ENCODE data around the gene HOMER2.

HOMER2 gene

DNA sequence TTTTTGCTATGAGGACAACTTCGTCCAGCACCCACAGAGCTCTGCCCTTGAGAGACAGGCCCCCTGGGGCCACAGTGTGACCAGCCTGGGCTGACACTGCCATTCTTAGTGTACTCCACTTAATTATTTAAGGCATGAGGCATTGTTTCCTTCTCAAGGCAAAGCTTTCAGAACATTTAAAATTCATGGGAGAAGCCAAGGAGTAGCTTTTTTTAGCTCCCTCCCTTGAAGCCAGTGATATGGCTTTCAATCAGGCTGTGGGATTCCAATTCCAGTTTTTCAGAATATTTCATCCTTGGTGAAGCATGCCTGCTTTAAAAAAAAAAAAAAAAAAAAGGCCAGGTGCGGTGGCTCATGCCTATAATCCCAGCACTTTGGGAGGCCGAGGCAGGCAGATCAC, 21.3 kb downstream of the HOMER2 start:
- H3K4me1 Mint-ChIP-seq: peaks cover 10% of the 10 kb centered on the region
- DNase-seq (ENCODE audit: low spot score in 2 of 2): no peak
- no peak overlapping the region for H3K4me3 Mint-ChIP-seq
- H3K27ac Mint-ChIP-seq: no peak overlapping the region
- H3K9me3 Mint-ChIP-seq: no peaks in the 10 kb centered on the region
- H3K27me3 Mint-ChIP-seq: peaks cover 9% of the 10 kb centered on the region
- ATAC-seq (ENCODE audit: low read depth): no peak
- H3K36me3 Mint-ChIP-seq: no peaks in the 10 kb centered on the region

GRCh38 chr15:82930461-82930860, 22.1 kb downstream of the HOMER2 start:
- ATAC-seq (ENCODE audit: low read depth): no peak
- DNase-seq (ENCODE audit: low spot score in 2 of 2): no peak
- H3K36me3 Mint-ChIP-seq: no peaks in the 10 kb centered on the region
- no peak overlapping the region for H3K27ac Mint-ChIP-seq
- no peaks in the 10 kb centered on the region for H3K9me3 Mint-ChIP-seq
- no peak overlapping the region for H3K4me3 Mint-ChIP-seq
- H3K27me3 Mint-ChIP-seq: peaks cover 8% of the 10 kb centered on the region
- H3K4me1 Mint-ChIP-seq: peaks cover 10% of the 10 kb centered on the region

DNA sequence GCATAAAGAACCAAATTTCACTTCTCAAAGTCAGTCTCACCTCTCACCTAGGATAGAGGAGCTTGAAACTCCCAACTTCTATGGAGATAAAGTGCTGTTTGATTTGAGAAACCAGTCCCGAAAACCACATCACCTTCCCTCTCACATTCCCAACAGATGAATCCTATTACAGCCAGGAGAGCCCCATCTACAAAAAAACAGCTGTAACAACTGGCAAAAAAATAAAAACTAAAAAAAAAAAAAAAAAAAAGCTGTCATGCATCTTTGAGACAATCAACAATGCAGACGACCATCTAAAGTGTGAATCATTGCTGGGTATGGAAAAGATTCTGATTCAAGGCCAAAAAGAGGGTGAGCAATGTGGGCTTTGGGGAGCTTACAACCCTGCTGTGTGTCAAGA, 23.8 kb downstream of the HOMER2 start:
- no peak for ATAC-seq (ENCODE audit: low read depth)
- no peak overlapping the region for H3K4me3 Mint-ChIP-seq

DNA sequence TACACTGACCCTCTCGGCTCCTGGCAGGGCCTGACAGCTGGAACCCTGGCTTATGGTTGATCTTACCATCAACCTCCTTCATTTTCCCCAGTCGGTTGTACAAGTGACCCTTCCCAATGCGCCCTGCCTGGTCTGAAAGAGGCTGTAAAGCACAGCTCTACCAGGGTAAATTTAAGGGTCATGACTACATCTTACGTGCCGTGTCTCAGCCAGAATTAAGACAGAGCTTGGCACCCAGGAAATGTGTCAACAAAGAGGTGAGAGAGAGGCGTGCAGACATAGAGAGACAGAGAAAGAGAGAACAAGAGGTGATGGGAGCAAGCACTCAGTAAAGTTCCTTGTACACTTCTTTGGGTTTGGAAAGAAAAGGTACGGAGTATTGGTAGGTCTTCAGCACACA, 28.8 kb downstream of the HOMER2 start:
- Mint-ChIP-seq H3K4me1 (peaks cover 3% of the 10 kb centered on the region), H3K27ac (no peak overlapping the region), H3K36me3 (no peaks in the 10 kb centered on the region), H3K4me3 (no peak overlapping the region), H3K9me3 (no peaks in the 10 kb centered on the region), H3K27me3 (peaks cover 11% of the 10 kb centered on the region)
- ATAC-seq (ENCODE audit: low read depth) (no peak), DNase-seq (ENCODE audit: low spot score in 2 of 2) (no peak)

More for the DNA sequence above, 23.8 kb downstream of the HOMER2 start:
- Mint-ChIP-seq H3K36me3 (no peaks in the 10 kb centered on the region), H3K27ac (no peak overlapping the region), H3K9me3 (no peaks in the 10 kb centered on the region), H3K27me3 (peaks cover 7% of the 10 kb centered on the region), H3K4me1 (peaks cover 3% of the 10 kb centered on the region)
- DNase-seq (ENCODE audit: low spot score in 2 of 2): no peak

DNA sequence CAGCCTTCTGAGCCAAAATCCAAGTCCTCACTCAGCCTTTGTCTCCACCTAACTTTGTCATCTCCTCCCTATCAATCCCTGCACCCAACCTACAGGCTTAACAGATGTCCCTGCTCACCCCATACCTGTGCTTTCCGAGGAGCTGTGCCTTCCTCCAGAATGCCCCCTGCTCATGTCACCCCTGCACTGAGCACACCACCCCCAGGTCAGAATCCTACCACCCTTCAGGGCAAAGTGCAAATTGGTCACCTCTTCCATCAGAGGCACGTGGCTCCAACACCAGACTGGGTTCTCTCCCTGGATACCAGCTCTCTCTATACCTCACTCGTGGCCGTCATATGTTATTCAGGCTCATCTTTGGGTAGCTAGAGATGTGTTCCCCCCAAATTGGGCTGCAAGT, 29.8 kb downstream of the HOMER2 start:
- DNase-seq (ENCODE audit: low spot score in 2 of 2) (no peak), ATAC-seq (ENCODE audit: low read depth) (no peak)
- Mint-ChIP-seq H3K36me3 (no peaks in the 10 kb centered on the region), H3K27me3 (peaks cover 11% of the 10 kb centered on the region), H3K4me3 (no peak overlapping the region), H3K4me1 (peaks cover 3% of the 10 kb centered on the region), H3K27ac (no peak overlapping the region), H3K9me3 (no peaks in the 10 kb centered on the region)

- Mint-ChIP-seq H3K4me1 (peaks cover 2% of the 10 kb centered on the region), H3K9me3 (no peaks in the 10 kb centered on the region), H3K4me3 (no peak overlapping the region), H3K27ac (no peak overlapping the region), H3K36me3 (no peaks in the 10 kb centered on the region), H3K27me3 (peaks cover 11% of the 10 kb centered on the region)
- DNase-seq (ENCODE audit: low spot score in 2 of 2) (no peak), ATAC-seq (ENCODE audit: low read depth) (no peak)
Measured at GRCh38 chr15:82921939-82922338, 30.6 kb downstream of the HOMER2 start.

DNA sequence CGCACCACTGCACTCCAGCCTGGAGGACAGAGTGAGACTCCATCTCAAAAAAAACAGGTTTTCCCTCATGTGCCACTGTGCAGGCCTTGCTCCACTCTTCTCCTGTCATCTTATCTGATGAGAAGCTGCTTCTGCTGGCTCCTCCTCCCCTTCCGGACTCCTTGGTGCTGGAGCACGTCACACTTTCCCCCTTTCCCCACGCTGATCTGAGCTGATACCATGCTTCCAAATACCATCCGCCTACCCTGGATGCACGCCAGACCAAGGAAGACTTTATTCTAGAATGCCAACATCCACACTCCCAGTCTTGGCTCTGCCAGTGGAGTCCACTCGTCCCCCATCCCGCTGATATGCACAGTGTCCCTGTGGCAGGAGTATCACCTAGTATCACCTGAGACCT, 31.3 kb downstream of the HOMER2 start:
- no peak for DNase-seq (ENCODE audit: low spot score in 2 of 2)
- no peak overlapping the region for H3K4me3 Mint-ChIP-seq
- no peak overlapping the region for H3K27ac Mint-ChIP-seq

GRCh38 chr15:82919231-82919886, 33.2 kb downstream of the HOMER2 start:
- Mint-ChIP-seq H3K27ac (no peak overlapping the region), H3K36me3 (no peaks in the 10 kb centered on the region), H3K9me3 (no peaks in the 10 kb centered on the region), H3K4me3 (no peak overlapping the region), H3K4me1 (no peaks in the 10 kb centered on the region), H3K27me3 (peaks cover 4% of the 10 kb centered on the region)
- ATAC-seq (ENCODE audit: low read depth): no peak
- DNase-seq (ENCODE audit: low spot score in 2 of 2): no peak

More for the DNA sequence above, 31.3 kb downstream of the HOMER2 start:
- Mint-ChIP-seq H3K4me1 (no peaks in the 10 kb centered on the region), H3K27me3 (peaks cover 11% of the 10 kb centered on the region), H3K36me3 (no peaks in the 10 kb centered on the region), H3K9me3 (no peaks in the 10 kb centered on the region)
- ATAC-seq (ENCODE audit: low read depth): no peak

DNA sequence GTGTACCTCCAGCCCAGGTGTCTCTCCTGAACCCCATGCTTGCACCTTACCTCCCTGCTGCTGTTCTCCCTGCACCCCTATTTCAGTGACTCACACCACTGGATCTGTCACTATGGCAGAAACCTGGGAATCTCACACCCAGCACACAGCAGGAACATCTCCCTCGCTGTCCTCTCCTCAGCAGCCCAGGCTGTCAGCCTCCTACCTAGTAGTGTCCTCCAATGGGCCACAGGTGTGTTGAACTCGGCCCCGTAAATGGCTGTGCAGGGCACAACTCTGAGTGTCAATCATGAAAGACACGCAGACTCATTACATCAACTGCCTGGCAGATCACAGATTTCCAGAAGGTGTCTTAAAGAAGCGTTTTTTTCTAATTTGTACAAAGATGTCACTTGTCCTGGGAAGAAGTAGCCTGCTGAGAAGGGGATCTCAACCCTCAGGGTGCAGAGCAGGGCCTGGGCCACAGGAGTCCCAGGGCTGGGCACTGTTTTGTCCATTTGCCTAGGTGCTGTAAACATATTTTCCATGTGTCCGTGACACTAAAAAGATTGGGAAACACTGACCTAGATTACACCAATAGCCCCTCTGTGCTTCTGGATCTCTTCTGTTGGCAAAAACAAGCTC, 33.8 kb downstream of the HOMER2 start:
- peaks cover 4% of the 10 kb centered on the region for H3K27me3 Mint-ChIP-seq
- DNase-seq (ENCODE audit: low spot score in 2 of 2): no peak
- no peaks in the 10 kb centered on the region for H3K9me3 Mint-ChIP-seq
- no peak overlapping the region for H3K4me3 Mint-ChIP-seq
- no peak for ATAC-seq (ENCODE audit: low read depth)
- H3K27ac Mint-ChIP-seq: no peak overlapping the region
- H3K4me1 Mint-ChIP-seq: no peaks in the 10 kb centered on the region
- no peaks in the 10 kb centered on the region for H3K36me3 Mint-ChIP-seq

GRCh38 chr15:82918162-82918561, 34.4 kb downstream of the HOMER2 start:
- no peak for DNase-seq (ENCODE audit: low spot score in 2 of 2)
- Mint-ChIP-seq H3K27ac (no peak overlapping the region), H3K4me1 (no peaks in the 10 kb centered on the region), H3K4me3 (no peak overlapping the region), H3K9me3 (no peaks in the 10 kb centered on the region), H3K27me3 (peaks cover 4% of the 10 kb centered on the region), H3K36me3 (no peaks in the 10 kb centered on the region)
- ATAC-seq (ENCODE audit: low read depth): no peak

DNA sequence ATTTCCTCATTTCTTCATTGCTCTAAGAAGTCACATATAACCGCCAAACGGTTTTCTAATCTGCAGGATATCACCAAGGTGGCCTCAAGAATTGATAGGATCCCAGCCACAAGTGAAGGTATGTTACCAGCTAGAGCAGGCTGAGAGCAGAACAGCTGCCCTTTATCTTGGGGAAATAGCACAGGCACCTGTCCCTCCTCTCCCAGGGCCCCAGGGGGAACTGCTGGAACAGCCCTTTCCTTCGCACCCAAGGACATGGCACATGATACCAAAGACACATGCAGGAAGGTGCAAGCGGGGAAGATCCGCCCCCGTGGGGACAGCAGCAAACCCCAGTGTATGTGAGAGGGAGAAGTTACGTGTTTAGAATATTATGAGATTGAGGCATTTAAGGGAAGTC, 35.3 kb downstream of the HOMER2 start:
- peaks cover 3% of the 10 kb centered on the region for H3K27me3 Mint-ChIP-seq
- H3K36me3 Mint-ChIP-seq: no peaks in the 10 kb centered on the region
- no peak overlapping the region for H3K27ac Mint-ChIP-seq
- ATAC-seq (ENCODE audit: low read depth) (no peak), DNase-seq (ENCODE audit: low spot score in 2 of 2) (no peak)
- no peaks in the 10 kb centered on the region for H3K4me1 Mint-ChIP-seq
- no peaks in the 10 kb centered on the region for H3K9me3 Mint-ChIP-seq
- no peak overlapping the region for H3K4me3 Mint-ChIP-seq

- Mint-ChIP-seq H3K27me3 (peaks cover 2% of the 10 kb centered on the region), H3K9me3 (no peaks in the 10 kb centered on the region), H3K27ac (no peak overlapping the region), H3K36me3 (no peaks in the 10 kb centered on the region), H3K4me1 (no peaks in the 10 kb centered on the region), H3K4me3 (no peak overlapping the region)
- ATAC-seq (ENCODE audit: low read depth) (no peak), DNase-seq (ENCODE audit: low spot score in 2 of 2) (no peak)
Measured at GRCh38 chr15:82916161-82916952, 36.2 kb downstream of the HOMER2 start.

GRCh38 chr15:82914396-82914795, 38.1 kb downstream of the HOMER2 start:
- Mint-ChIP-seq H3K4me1 (no peaks in the 10 kb centered on the region), H3K4me3 (no peak overlapping the region), H3K9me3 (peaks cover 2% of the 10 kb centered on the region), H3K27me3 (no peaks in the 10 kb centered on the region), H3K36me3 (peaks cover 2% of the 10 kb centered on the region), H3K27ac (no peak overlapping the region)
- ATAC-seq (ENCODE audit: low read depth): no peak
- DNase-seq (ENCODE audit: low spot score in 2 of 2): no peak

DNA sequence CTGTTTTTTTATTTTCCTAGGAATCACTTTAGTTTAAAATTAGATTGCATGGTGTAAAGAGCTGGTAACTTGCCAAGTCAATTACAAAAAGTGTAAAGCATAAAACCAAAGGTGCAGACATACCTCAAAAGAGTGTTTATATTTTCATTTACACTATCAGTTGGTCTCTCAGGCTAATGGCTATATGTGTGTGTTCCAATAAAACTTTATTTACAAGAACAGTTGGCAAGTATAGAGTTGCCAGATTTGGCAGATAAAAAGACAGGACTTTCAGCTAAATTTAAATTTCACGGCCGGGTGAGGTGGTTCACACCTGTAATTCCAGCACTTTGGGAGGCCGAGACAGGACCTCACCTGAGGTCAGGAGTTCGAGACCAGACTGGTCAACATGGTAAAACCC, 41.1 kb downstream of the HOMER2 start:
- H3K4me1 Mint-ChIP-seq: no peaks in the 10 kb centered on the region
- ATAC-seq (ENCODE audit: low read depth) (no peak), DNase-seq (ENCODE audit: low spot score in 2 of 2) (no peak)
- peaks cover 7% of the 10 kb centered on the region for H3K36me3 Mint-ChIP-seq
- peaks cover 13% of the 10 kb centered on the region for H3K9me3 Mint-ChIP-seq
- H3K27me3 Mint-ChIP-seq: no peaks in the 10 kb centered on the region
- no peak overlapping the region for H3K4me3 Mint-ChIP-seq
- H3K27ac Mint-ChIP-seq: no peak overlapping the region

Data from memory B cell (primary cell).